NCI-H446 treated with DMSO at 0.1 percent for 48 hours (cell line): ENCODE measurements around the gene SORL1-AS1.

ENCODE experiments used
- DNase-seq: peaks from one replicate; lab custom pipeline; 2025; lab: John Stamatoyannopoulos, UW

SORL1-AS1 gene

DNA sequence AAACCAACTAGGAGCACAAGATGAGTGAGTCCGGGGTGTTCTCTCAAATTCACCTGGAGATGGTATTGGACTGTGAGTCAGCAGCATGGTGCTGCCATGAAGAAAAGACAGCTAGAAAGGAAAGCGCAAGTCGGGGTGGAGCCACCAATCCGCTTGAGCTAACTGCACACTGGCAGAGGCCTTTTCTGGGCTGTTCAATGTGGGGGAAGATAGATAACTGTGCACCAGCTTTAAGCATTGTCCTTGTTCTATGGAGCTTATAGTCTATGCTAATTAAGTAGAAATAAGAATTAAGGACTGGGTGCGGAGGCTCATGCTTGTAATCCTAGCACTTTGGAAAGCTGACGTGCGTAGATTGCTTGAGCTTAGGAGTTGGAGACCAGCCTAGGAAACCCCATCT is 21.9 kb upstream of the SORL1-AS1 start:
- no peak for DNase-seq

- DNase-seq, result no peak
These were observed 20.5 kb upstream of the SORL1-AS1 start for GRCh38 chr11:121473064-121473777.

DNA sequence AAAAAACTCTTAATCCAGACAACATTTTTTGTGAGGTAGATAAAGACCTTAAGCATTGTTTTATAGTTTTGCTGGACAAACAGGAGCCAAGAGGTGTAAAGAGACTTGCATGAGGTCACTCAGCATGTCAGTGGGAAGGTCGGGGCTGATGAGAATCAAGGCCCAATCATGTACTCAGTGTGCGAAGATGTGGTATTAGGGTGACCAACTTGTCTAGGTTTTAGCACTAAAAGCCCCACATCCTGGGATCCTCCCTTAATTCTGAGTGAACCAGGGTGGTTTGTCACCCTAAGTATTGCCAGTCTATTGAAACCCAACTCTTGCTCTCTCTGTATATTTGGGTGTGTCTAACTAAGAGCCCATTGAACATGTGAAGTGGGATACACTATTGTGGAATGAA is 19.5 kb upstream of the SORL1-AS1 start:
- DNase-seq, result no peak

DNA sequence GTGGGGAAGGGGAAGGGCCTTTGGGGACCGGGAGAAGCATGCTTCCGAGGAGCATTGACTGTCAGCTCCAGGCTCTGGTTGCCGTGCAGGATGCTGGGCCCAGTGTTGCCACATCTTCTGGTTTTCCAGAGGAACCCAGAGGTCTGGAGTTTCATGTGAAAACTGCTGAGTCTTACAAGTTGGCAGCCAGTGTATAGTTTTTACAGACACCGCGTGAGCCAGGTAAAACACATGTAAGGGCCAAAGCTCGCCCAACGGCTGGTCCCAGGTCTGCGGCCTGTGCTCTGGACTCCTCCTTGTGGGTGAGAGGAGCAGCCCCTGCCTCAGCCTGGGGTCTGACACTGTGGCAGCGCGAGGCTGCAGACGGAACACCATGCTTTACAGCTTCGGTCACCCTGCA is 18.4 kb upstream of the SORL1-AS1 start:
- no peak for DNase-seq

DNA sequence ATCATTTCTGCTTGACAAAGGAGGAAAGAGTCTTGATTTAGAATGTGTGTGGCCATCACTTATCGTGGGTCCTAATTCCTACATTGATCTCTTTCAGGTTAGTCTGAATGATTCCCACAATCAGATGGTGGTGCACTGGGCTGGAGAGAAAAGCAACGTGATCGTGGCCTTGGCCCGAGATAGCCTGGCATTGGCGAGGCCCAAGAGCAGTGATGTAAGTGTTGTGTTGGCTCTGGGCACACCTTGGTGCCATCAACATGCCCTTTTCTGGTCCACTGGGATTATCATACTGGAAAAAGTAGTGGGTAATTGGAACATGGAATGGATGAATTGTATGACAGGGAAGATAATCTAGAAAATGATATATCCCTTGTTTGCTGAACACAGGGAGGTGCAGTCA is 17.1 kb upstream of the SORL1-AS1 start:
- no peak for DNase-seq

- DNase-seq, result no peak
These were observed 15.2 kb upstream of the SORL1-AS1 start for GRCh38 chr11:121467965-121468364.

GRCh38 chr11:121467471-121467870 is 14.7 kb upstream of the SORL1-AS1 start:
- no peak for DNase-seq

DNA sequence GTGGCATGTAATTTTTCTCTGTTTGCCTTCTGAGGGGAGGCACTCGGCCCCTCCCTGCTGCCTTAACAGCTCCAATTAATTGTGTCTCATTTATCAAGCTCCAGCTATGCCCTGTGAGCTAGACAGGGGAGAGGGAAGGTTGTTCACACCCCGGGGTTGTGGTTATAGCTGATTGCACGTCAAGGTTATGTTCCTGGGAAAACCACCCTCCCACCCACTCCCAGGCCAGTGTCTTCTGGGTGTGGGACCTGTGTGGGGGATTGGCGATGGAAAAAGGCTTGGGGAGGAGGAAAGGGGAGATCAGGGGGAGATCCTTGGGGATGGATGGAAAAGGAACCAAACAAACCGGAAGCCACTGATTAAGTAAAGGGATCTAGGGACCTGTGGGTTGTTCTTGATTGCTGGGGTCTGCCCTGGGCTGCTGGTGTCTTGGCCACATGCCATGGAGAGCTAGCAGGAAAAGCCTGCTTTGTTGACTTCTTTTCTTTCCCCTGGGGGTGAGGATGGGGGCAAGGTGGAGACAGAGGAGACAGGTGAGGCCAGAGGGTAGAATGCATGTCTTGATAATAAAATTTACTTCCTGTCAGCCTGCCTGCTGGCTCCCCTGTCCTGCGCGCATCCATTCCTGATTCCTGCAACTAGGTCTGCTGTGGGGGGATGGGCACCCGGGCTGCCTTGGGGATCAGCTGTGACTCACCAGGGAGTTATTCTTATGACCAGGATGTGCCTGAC is 13.5 kb upstream of the SORL1-AS1 start:
- peak; percentile 97 for DNase-seq

DNA sequence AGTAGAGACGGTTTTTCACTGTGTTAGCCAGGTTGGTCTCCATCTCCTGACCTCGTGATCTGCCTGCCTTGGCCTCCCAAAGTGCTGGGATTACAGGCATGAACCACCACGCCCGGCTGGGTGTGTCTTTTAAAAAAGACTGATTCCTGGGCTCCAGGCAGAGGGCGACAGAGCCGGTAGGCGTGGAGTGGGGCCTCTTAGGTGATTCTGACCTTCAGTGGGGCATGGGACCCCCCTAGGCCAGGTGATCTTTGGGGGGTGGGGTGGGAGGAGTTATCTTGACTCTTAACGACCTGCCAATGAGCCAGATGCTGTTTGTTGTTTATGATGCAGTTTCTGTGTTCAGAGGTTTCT is 12.9 kb upstream of the SORL1-AS1 start:
- no peak for DNase-seq

GRCh38 chr11:121464352-121464946 is 11.7 kb upstream of the SORL1-AS1 start:
- peak; percentile 89 for DNase-seq

GRCh38 chr11:121463689-121464335 is 11.0 kb upstream of the SORL1-AS1 start:
- no peak for DNase-seq

- DNase-seq, result no peak
These were observed 9.1 kb upstream of the SORL1-AS1 start for GRCh38 chr11:121461843-121462242.

- no peak for DNase-seq
These were observed 8.3 kb upstream of the SORL1-AS1 start for GRCh38 chr11:121460941-121461514.

GRCh38 chr11:121459413-121460017 is 6.7 kb upstream of the SORL1-AS1 start:
- DNase-seq, result no peak

DNA sequence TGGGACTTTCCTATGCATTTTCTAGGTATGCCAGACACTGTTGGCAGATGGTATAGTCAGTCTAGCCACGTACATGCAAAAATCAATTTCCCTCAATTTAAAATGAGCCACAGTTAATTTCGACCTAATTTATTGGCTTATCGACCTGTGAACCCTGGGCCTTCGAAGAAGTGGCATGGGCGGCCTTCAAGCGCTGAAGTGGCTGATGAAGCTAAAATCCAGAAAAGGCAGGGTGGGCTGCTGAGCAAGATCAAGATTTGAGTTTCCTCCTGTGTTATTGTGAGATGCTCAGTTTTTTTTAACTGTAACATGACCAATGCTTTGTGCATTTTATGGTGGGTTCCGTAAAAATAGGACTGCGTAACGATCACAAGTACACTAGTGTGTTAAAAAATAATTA is 5.8 kb upstream of the SORL1-AS1 start:
- DNase-seq, result no peak

DNA sequence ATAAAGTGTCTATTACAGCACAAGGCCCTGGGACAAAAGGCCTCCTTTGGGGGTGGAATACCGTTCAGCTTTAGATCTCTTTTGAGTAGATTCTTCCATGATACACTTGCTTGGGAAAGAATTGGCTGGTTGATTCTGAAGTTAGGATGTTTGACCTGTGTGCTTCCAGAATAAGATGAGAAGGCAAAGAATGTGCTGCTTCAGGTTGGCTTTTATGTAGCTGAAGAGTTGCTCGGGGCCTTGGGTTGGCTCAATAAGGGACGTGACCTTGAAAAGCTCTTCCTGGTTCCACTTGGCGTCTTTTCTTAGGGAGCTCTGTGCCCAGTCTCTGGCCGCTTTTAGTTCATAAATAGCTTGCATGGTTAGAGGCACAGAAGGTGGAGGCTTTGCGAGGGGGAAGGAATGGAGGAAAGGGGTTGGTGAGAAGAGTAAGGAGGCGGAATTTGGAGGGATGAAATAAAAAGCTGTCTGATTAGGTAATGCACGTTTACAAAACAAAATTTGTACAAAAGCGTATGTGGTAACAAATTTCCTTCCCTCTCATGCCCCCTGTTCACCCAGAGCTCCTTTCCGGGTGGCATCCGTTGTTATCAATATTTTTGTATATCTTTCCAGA is 4.2 kb upstream of the SORL1-AS1 start:
- no peak for DNase-seq

- DNase-seq, result no peak
These were observed 3.4 kb upstream of the SORL1-AS1 start for GRCh38 chr11:121456151-121456550.

DNA sequence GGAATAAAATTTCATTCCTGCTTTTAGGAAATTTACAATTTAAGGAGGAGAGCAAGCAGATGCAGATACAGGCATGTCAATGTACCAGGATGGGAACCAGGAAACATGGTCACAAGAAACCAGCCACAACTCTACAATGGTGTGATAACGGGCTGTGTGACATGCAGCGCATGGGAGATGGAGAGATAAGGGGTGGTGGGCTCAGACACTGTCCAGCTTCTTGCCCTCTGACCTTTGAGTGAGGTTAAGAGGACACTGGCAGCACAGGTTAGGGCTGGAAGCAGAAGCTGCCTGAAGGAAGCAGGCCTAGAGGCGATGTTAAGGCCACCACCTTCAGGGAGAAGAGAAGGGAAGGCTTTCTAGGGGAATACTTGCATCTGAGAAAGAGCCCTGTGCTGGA is 2.3 kb upstream of the SORL1-AS1 start:
- no peak for DNase-seq

GRCh38 chr11:121453589-121454299 is 977 bp upstream of the SORL1-AS1 start:
- DNase-seq, result no peak

DNA sequence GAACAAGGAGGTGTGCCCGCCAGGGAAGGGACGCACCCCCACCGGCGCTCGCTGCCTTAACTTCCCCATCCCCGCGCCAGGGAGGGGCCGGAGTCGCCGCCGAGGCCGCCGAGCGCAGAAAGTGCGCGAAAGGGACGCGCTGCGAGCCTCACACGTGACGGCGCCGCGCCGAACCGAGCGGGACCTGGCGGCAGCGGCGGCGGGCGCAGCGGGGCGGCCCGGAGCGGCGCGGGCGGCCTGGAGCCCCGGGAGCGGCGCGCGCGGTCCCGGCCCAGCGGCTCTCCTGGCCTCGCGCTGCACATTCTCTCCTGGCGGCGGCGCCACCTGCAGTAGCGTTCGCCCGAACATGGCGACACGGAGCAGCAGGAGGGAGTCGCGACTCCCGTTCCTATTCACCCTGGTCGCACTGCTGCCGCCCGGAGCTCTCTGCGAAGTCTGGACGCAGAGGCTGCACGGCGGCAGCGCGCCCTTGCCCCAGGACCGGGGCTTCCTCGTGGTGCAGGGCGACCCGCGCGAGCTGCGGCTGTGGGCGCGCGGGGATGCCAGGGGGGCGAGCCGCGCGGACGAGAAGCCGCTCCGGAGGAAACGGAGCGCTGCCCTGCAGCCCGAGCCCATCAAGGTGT is 670 bp downstream of the SORL1-AS1 start, which contains the start of gene SORL1:
TSS of gene SORL1 (plus strand) at position 329 of the 623 bp plus-strand sequence. CDS start at position 347, 18 bp downstream.
- peak; percentile 35 for DNase-seq
